ENCODE measurements around the gene NR6A1. TPM values are rescaled to one million over a fixed set of nuclear protein-coding genes. Genes with fewer than 3 reads are reported as not detected.

Gene NR6A1
- polyA plus RNA-seq, 1 experiment, result 0.25 TPM

- Histone ChIP-seq H3K36me3 (ENCODE audit: control insufficient read depth, insufficient read depth, low read length) (no peaks in the 10 kb centered on the region), H3K27me3 (ENCODE audit: control insufficient read depth, insufficient read depth, low read length) (no peaks in the 10 kb centered on the region), H3K4me3 (ENCODE audit: low read depth, low read length) (no peak overlapping the region)
- DNase-seq (ENCODE audit: low read depth), result no peak
- no peak for TF ChIP-seq CTCF (IDR thresholded peaks at IDR 0.05; ENCODE audit: insufficient read depth, low read depth, low read length)
- POLR2A ChIA-PET, result interaction anchor here (0.7 kb wide), 1 partner anchor 61 kb away, joined by 6 read pairs; no protein-coding TSS in a partner anchor
- CTCF ChIA-PET, result interaction anchor here (16.5 kb wide), 1 partner anchor 65 kb away, joined by 1161 read pairs; the partner anchor contains the start of genes ARPC5L, RPL35 and WDR38
These were observed 11.0 kb upstream of the NR6A1 start for GRCh38 chr9:124781967-124782660.

- no peak for DNase-seq (ENCODE audit: low read depth)
- H3K4me3 ChIP-seq (ENCODE audit: low read depth, low read length), result no peak overlapping the region
- POLR2A ChIA-PET, result no interaction called here
- CTCF ChIA-PET, result interaction anchor here (1.4 to 16.5 kb wide), 2 partner anchors 66 to 597 kb away, joined by 3 to 1161 read pairs; partner anchors contain the start of genes ARPC5L, RPL35 and WDR38
- no peak for TF ChIP-seq CTCF (IDR thresholded peaks at IDR 0.05; ENCODE audit: insufficient read depth, low read depth, low read length)
- no peaks in the 10 kb centered on the region for H3K27me3 ChIP-seq (ENCODE audit: control insufficient read depth, insufficient read depth, low read length)
- no peaks in the 10 kb centered on the region for H3K36me3 ChIP-seq (ENCODE audit: control insufficient read depth, insufficient read depth, low read length)
These were observed 9.6 kb upstream of the NR6A1 start for GRCh38 chr9:124780757-124781151.

GRCh38 chr9:124780060-124780756 is 9.1 kb upstream of the NR6A1 start:
- ChIA-PET CTCF (interaction anchor here (0.6 to 16.5 kb wide), 8 partner anchors 9 to 1825 kb away, joined by 3 to 1161 read pairs (median 3); partner anchors contain the start of genes ARPC5L, RPL35 and WDR38), POLR2A (interaction anchor here (1.1 kb wide), 1 partner anchor 32 kb away, joined by 3 read pairs; no protein-coding TSS in a partner anchor)
- no peak for TF ChIP-seq CTCF (IDR thresholded peaks at IDR 0.05; ENCODE audit: insufficient read depth, low read depth, low read length)
- Histone ChIP-seq H3K27me3 (ENCODE audit: control insufficient read depth, insufficient read depth, low read length) (no peaks in the 10 kb centered on the region), H3K36me3 (ENCODE audit: control insufficient read depth, insufficient read depth, low read length) (no peaks in the 10 kb centered on the region), H3K4me3 (ENCODE audit: low read depth, low read length) (no peak overlapping the region)
- DNase-seq (ENCODE audit: low read depth), result no peak

GRCh38 chr9:124779368-124780059 is 8.4 kb upstream of the NR6A1 start:
- CTCF ChIA-PET, result interaction anchor here (0.6 to 16.5 kb wide), 9 partner anchors 10 to 1825 kb away, joined by 3 to 1161 read pairs (median 3); partner anchors contain the start of genes ARPC5L, RPL35 and WDR38
- H3K27me3 ChIP-seq (ENCODE audit: control insufficient read depth, insufficient read depth, low read length), result no peaks in the 10 kb centered on the region
- H3K4me3 ChIP-seq (ENCODE audit: low read depth, low read length), result no peak overlapping the region
- POLR2A ChIA-PET, result interaction anchor here (1.1 kb wide), 1 partner anchor 33 kb away, joined by 3 read pairs; no protein-coding TSS in a partner anchor
- no peak for TF ChIP-seq CTCF (IDR thresholded peaks at IDR 0.05; ENCODE audit: insufficient read depth, low read depth, low read length)
- peak; percentile 69 for DNase-seq (ENCODE audit: low read depth)
- H3K36me3 ChIP-seq (ENCODE audit: control insufficient read depth, insufficient read depth, low read length), result no peaks in the 10 kb centered on the region

All from BJ (cell line).